Activated T-cell treated with anti-CD3 and anti-CD28 coated beads, Interleukin-2, amount 50 U/mL, for 72 hours (primary cell): ENCODE results near the gene SLC43A3. TPM values are rescaled to one million over a fixed set of nuclear protein-coding genes. Genes with fewer than 3 reads are reported as not detected.

Experiments used
- ATAC-seq, 2 donors: fragments of 150-1000 bp; cut with Tn5 transposase; replicated peaks in 1 of 2; 2 replicates each; pipeline ENCODE4 v1.10.0; 2021; ENCODE audit warnings: moderate library complexity in 2 of 2, mild to moderate bottlenecking in 1 of 2
- DNase-seq, 2 donors: peaks; one replicate each; pipeline ENCODE4 v3.0.0; 2021 to 2022; ENCODE audit warnings: mixed read lengths in 1 of 2
- H3K27ac Mint-ChIP-seq: one replicate; pipeline ENCODE4 v1.8.0; 2022; ENCODE audit warnings: mild to moderate bottlenecking, moderate library complexity, mixed read lengths
- H3K27me3 Mint-ChIP-seq: one replicate; pipeline ENCODE4 v1.8.0; 2022; ENCODE audit warnings: low read depth, mixed read lengths
- H3K36me3 Mint-ChIP-seq, 2 donors: one replicate each; pipeline ENCODE4 v1.8.0; 2022; ENCODE audit warnings: mixed read lengths in 2 of 2, mild to moderate bottlenecking in 1 of 2; ENCODE audit not compliant: insufficient read depth in 2 of 2
- H3K4me1 Mint-ChIP-seq: one replicate; pipeline ENCODE4 v1.8.0; 2022; ENCODE audit warnings: low read depth, mixed read lengths
- H3K4me3 Mint-ChIP-seq, 2 donors: one replicate each; pipeline ENCODE4 v1.8.0; 2022; ENCODE audit warnings: mild to moderate bottlenecking in 2 of 2, mixed read lengths in 2 of 2, moderate library complexity in 2 of 2
- H3K9me3 Mint-ChIP-seq, 2 donors: one replicate each; pipeline ENCODE4 v1.8.0; 2022; ENCODE audit warnings: mixed read lengths in 2 of 2
- total RNA-seq, 2 donors: library from RNA; stranded (reverse); gene quantifications; one replicate each; pipeline ENCODE4 v1.2.3, GENCODE V29; 2022

Gene SLC43A3
- total RNA-seq, 2 donors from 2014 or later: 159 to 169 TPM

GRCh38 chr11:57464539-57465181 is 37.7 kb upstream of the SLC43A3 start:
- ATAC-seq: no peak
- Mint-ChIP-seq H3K27ac (no peak overlapping the region), H3K4me1 (peaks cover 5% of the 10 kb centered on the region), H3K9me3 (no peaks in the 10 kb centered on the region), H3K4me3 (no peak overlapping the region), H3K27me3 (peaks cover 37% of the 10 kb centered on the region), H3K36me3 (peaks cover 0 to 2% of the 10 kb centered on the region in 2 donors)
- DNase-seq: no peak

- Mint-ChIP-seq H3K9me3 (no peaks in the 10 kb centered on the region), H3K27me3 (peaks cover 44% of the 10 kb centered on the region), H3K4me3 (no peak overlapping the region), H3K27ac (no peak overlapping the region), H3K36me3 (peaks cover 0 to 3% of the 10 kb centered on the region in 2 donors), H3K4me1 (peaks cover 13% of the 10 kb centered on the region)
- ATAC-seq (no peak), DNase-seq (no peak)
Observed at GRCh38 chr11:57463671-57464538, 37.0 kb upstream of the SLC43A3 start.

- ATAC-seq: no peak
- Mint-ChIP-seq H3K27me3 (peaks cover 49% of the 10 kb centered on the region), H3K4me1 (peaks cover 22% of the 10 kb centered on the region), H3K9me3 (no peaks in the 10 kb centered on the region), H3K36me3 (peaks cover 0 to 4% of the 10 kb centered on the region in 2 donors), H3K27ac (no peak overlapping the region), H3K4me3 (peak overlapping the region in 1 of 2 donors; percentile 36)
- DNase-seq: no peak
Observed at GRCh38 chr11:57462597-57462996, 35.7 kb upstream of the SLC43A3 start.

GRCh38 chr11:57461841-57462489 is 35.0 kb upstream of the SLC43A3 start:
- peak overlapping the region; percentile 29 to 64 for H3K4me3 Mint-ChIP-seq
- H3K27ac Mint-ChIP-seq: no peak overlapping the region
- no peaks in the 10 kb centered on the region for H3K9me3 Mint-ChIP-seq
- peaks cover 49% of the 10 kb centered on the region for H3K27me3 Mint-ChIP-seq
- peaks cover 0 to 4% of the 10 kb centered on the region in 2 donors for H3K36me3 Mint-ChIP-seq
- H3K4me1 Mint-ChIP-seq: peaks cover 28% of the 10 kb centered on the region
- DNase-seq: no peak
- ATAC-seq: no peak

- Mint-ChIP-seq H3K27me3 (peaks cover 49% of the 10 kb centered on the region), H3K4me3 (peak overlapping the region; percentile 29 to 64), H3K9me3 (no peaks in the 10 kb centered on the region), H3K36me3 (peaks cover 0 to 4% of the 10 kb centered on the region in 2 donors), H3K27ac (no peak overlapping the region), H3K4me1 (peaks cover 30% of the 10 kb centered on the region)
- peak in 1 of 2 donors; percentile 0 for ATAC-seq
- no peak for DNase-seq
Observed at GRCh38 chr11:57460758-57461749, 34.1 kb upstream of the SLC43A3 start.

GRCh38 chr11:57460022-57460757 is 33.3 kb upstream of the SLC43A3 start, which contains the start of gene RTN4RL2:
Gene RTN4RL2, plus strand, starts transcription at chr11:57460528. Its CDS starts 338 bp downstream, at chr11:57460866.
- Mint-ChIP-seq H3K4me3 (peak within 1 kb of the TSS; percentile 66 to 99), H3K9me3 (no peaks in the 10 kb centered on the region), H3K27me3 (peaks cover 49% of the 10 kb centered on the region), H3K27ac (no peak within 1 kb of the TSS), H3K4me1 (peaks cover 30% of the 10 kb centered on the region), H3K36me3 (peaks cover 0 to 4% of the 10 kb centered on the region in 2 donors)
- ATAC-seq: peak; percentile 74
- DNase-seq: peak; percentile 71 to 76

GRCh38 chr11:57459164-57460021 is 32.5 kb upstream of the SLC43A3 start:
- peak; percentile 35 to 39 for DNase-seq
- peak overlapping the region; percentile 3 for H3K27ac Mint-ChIP-seq

GRCh38 chr11:57458410-57459163 is 31.7 kb upstream of the SLC43A3 start:
- peak; percentile 30 to 41 for ATAC-seq
- Mint-ChIP-seq H3K4me1 (peaks cover 30% of the 10 kb centered on the region), H3K36me3 (peaks cover 0 to 4% of the 10 kb centered on the region in 2 donors), H3K9me3 (no peaks in the 10 kb centered on the region), H3K27ac (peak overlapping the region; percentile 3), H3K4me3 (peak overlapping the region; percentile 92 to 99), H3K27me3 (peaks cover 43% of the 10 kb centered on the region)
- DNase-seq: peak; percentile 51 to 63

More at GRCh38 chr11:57459164-57460021, 32.5 kb upstream of the SLC43A3 start:
- Mint-ChIP-seq H3K27me3 (peaks cover 49% of the 10 kb centered on the region), H3K36me3 (peaks cover 0 to 4% of the 10 kb centered on the region in 2 donors), H3K9me3 (no peaks in the 10 kb centered on the region), H3K4me1 (peaks cover 30% of the 10 kb centered on the region), H3K4me3 (peak overlapping the region; percentile 92 to 99)
- ATAC-seq: peak; percentile 20

GRCh38 chr11:57458060-57458409 is 31.1 kb upstream of the SLC43A3 start:
- peak overlapping the region; percentile 62 to 99 for H3K4me3 Mint-ChIP-seq
- H3K9me3 Mint-ChIP-seq: no peaks in the 10 kb centered on the region
- peaks cover 0 to 4% of the 10 kb centered on the region in 2 donors for H3K36me3 Mint-ChIP-seq
- H3K4me1 Mint-ChIP-seq: peaks cover 30% of the 10 kb centered on the region
- H3K27me3 Mint-ChIP-seq: peaks cover 38% of the 10 kb centered on the region
- ATAC-seq: peak; percentile 6 to 10
- peak; percentile 19 to 29 for DNase-seq
- no peak overlapping the region for H3K27ac Mint-ChIP-seq

- peak overlapping the region; percentile 62 to 99 for H3K4me3 Mint-ChIP-seq
- ATAC-seq (peak; percentile 14 to 17), DNase-seq (no peak)
- H3K36me3 Mint-ChIP-seq: peaks cover 0 to 4% of the 10 kb centered on the region in 2 donors
- no peak overlapping the region for H3K27ac Mint-ChIP-seq
- H3K9me3 Mint-ChIP-seq: no peaks in the 10 kb centered on the region
- H3K27me3 Mint-ChIP-seq: peaks cover 38% of the 10 kb centered on the region
- H3K4me1 Mint-ChIP-seq: peaks cover 30% of the 10 kb centered on the region
Observed at GRCh38 chr11:57457643-57458023, 30.7 kb upstream of the SLC43A3 start.
